GM12875 (cell line): ENCODE data around the gene AP4E1.

Experiments
- H3K4me3 ChIP-seq: one replicate; pipeline ENCODE4 v1.5.1; 2011; ENCODE audit warnings: low read depth, low read length, control low read depth
- TF ChIP-seq, protein P1 (sequence below): IDR thresholded peaks from 2 replicates; pipeline ENCODE4 v1.5.1; 2011; ENCODE audit warnings: low read depth, mild to moderate bottlenecking, control low read depth, inconsistent platforms, low read length, moderate library complexity, borderline replicate concordance; ENCODE audit not compliant: insufficient read depth

The AP4E1 gene

DNA sequence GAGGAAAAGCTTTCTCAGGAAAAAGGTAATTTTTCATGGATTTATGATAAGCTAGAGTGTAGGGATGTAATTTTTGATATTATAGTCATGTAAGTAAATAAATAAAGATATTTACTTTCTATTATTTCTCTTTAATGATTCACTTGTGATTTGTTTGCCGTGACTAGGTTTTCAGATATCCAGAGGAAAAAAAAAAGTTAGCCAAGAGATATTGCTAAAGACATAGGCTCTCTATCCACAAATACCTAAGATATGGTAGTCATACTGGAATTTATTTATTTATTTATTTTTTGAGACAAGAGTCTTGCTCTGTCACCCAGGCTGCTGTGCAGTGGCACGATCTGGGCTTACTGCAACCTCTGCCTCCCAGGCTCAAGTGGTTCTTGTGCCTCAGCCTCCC, 59.9 kb downstream of the AP4E1 start:
- H3K4me3 ChIP-seq, result no peak overlapping the region
- TF ChIP-seq, protein P1, sequence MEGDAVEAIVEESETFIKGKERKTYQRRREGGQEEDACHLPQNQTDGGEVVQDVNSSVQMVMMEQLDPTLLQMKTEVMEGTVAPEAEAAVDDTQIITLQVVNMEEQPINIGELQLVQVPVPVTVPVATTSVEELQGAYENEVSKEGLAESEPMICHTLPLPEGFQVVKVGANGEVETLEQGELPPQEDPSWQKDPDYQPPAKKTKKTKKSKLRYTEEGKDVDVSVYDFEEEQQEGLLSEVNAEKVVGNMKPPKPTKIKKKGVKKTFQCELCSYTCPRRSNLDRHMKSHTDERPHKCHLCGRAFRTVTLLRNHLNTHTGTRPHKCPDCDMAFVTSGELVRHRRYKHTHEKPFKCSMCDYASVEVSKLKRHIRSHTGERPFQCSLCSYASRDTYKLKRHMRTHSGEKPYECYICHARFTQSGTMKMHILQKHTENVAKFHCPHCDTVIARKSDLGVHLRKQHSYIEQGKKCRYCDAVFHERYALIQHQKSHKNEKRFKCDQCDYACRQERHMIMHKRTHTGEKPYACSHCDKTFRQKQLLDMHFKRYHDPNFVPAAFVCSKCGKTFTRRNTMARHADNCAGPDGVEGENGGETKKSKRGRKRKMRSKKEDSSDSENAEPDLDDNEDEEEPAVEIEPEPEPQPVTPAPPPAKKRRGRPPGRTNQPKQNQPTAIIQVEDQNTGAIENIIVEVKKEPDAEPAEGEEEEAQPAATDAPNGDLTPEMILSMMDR, result no peak

DNA sequence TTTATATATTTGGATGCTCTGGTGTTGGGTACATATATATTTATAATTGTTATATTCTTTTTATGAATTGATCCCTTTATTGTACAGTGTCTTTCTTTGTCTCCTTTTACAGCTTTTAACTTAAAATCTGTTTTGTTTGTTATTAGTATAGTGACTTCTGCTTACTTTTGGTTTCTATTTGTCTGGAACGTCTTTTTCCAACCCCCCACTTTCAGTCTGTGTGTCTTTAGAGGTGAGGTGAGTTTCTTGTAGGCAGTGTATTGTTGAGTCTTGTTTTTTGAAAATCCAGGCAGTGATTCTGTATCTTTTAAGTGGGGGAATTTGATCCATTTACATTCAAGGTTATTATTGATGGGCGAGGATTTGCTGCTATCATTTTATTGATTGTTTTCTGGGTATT, 62.0 kb downstream of the AP4E1 start:
- TF ChIP-seq, protein P1, result no peak
- no peak overlapping the region for H3K4me3 ChIP-seq

DNA sequence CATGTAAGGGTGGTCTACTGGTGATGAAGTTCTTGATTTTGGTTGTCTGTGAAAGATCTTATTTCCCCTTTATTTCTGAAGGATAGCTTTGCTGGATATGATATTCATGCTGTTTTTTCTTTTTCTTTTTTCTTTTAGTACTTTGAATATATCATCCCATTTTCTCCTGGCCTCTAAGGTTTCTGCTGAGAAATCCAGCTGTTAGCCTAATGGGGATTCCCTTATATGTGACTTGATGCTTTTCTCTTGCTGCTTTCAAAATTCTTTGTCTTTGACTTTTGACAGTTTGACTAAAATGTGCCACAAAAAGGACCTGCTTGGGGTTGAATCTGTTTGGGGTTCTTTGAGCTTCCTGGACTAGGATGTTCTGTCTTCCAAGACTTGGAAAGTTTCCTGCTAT, 62.6 kb downstream of the AP4E1 start:
- no peak overlapping the region for H3K4me3 ChIP-seq
- TF ChIP-seq, protein P1, result no peak

DNA sequence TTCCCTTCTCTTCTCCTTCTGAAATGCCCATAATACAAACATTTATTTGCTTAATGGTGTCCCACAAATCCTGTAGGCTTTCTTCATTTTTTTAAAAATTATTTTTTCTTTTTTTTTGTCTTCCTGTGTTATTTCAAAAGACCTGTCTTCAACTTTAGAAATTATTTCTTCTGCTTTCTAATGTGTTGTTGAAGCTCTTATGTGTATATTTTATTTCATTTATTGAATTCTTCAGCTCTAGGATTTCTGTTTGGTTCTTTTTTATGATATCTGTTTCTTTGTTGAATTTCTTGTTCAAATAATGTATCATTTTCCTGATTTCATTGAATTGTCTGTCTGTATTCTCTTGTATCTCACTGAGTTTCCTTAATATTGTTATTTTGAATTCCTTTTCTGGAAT, 63.1 kb downstream of the AP4E1 start:
- TF ChIP-seq, protein P1, result no peak
- no peak overlapping the region for H3K4me3 ChIP-seq

DNA sequence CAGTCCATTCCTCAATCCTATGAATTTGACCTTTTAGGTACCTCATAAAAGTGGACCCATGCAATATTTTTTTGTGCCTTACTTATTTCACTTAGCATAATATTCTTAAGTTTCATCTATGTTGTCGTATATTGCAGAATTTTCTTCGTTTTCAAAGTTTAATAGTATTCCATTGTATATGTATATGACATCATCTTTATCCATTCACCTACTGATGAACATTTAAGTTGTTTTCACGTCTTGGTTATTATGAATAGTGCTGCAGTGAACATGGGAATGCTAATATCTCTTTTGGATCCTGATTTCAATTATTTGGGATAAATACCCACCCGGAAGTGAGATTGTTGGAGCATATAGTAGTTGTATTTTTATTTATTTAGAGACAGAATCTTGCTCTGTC, 65.1 kb downstream of the AP4E1 start:
- TF ChIP-seq, protein P1, result no peak
- H3K4me3 ChIP-seq, result no peak overlapping the region

DNA sequence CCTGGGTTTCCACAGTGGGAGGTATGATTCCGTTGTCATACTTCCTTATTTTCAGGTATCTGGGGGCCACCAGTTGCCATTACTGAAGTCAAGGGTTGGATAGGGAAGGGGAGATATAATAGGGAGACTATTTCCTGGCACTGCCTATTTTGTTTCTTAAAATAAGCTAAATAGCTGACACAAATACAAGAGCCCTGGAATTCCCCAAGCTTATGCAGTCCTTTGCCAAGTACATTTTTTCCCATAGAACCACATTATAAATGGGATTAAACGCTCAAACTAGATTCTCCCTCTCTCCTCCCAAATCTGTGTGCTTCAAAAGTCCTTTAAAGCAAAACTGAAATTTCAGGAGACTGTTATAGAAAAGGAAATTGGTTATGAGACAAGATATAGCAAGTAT, 68.7 kb downstream of the AP4E1 start:
- TF ChIP-seq, protein P1, result no peak
- no peak overlapping the region for H3K4me3 ChIP-seq

DNA sequence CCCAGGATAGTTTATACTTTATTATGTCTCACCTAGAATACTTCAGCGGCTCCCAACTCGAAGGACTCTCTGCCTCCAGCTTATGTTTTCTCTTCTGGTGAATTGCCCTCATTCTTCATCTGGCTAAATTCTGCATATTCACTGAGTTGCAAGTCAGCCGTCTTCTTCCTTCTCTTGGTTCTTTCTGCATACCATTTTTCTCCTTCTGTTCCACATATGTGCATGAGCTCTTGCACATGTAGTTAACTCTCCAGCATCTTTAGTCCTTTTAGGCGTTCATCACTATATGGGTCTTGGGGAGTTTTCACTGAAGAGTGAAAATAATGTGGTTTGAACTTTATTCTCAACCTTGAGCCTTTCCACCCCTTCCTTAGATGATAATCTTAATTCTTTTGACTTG, 70.1 kb downstream of the AP4E1 start:
- no peak overlapping the region for H3K4me3 ChIP-seq
- TF ChIP-seq, protein P1, result no peak
